ENCODE results near the gene FOSL1.
"Not testable (repeated sequence)": the region's sequence is repeated elsewhere in the genome, so short reads cannot be mapped to it uniquely, and the experiment has no call there.

FOSL1 gene

DNA sequence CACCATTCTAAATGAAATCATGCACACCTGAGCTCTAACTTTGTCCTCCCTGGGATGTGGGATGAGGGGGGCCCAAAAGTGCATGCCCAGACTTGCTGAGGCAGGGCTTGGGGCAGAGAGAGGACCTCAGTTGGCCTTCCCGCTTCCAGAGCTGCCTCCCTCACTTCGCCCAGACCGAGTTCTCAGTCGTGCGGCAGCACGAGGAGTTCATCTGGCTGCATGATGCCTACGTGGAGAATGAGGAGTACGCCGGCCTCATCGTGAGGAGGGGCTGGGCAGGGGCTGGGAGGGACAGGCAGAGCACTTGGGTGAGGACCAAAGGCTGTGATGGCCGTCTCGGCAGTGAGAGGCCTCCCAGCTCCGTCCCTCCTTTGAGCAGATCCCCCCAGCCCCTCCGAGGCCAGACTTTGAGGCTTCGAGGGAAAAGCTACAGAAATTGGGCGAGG lies 50.4 kb downstream of the FOSL1 start:
- no peak for DNase-seq

DNA sequence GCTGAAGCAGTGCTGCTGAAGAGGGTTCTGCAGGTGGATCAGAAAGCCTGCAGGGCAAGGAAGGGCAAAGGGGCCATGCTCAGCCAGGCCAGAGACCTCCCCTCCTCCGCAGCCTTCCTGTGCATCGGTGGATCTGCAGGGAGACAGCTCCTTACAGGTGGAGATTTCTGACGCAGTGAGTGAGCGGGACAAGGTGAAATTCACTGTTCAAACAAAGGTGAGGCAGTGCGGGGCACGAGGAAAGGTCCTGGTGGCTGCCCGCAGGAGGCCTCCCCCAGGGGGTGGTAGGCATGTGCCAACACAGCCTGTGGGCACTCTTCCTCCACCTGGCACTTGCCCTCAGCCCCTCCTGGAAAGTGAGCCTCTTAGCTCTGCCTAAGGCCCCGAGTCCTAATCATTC lies 50.8 kb downstream of the FOSL1 start:
- no peak for DNase-seq

DNA sequence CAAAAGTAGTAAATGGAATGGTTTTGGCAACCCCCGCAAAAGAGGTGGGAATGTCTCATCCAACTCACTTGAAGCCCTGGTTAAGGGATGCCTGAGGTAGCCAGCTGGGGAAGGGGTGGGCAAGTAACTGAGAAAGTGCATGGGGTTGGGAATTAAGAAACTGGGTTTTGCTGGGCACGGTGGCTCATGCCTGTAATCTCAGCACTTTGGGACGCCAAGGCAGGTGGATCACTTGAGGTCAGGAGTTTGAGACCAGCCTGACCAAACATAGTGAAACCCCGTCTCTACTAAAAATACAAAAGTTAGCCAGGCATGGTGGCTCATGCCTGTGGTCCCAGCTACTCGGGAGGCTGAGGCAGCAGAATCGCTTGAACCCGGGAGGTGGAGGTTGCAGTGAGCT lies 51.5 kb downstream of the FOSL1 start:
- not testable (repeated sequence) for DNase-seq

DNA sequence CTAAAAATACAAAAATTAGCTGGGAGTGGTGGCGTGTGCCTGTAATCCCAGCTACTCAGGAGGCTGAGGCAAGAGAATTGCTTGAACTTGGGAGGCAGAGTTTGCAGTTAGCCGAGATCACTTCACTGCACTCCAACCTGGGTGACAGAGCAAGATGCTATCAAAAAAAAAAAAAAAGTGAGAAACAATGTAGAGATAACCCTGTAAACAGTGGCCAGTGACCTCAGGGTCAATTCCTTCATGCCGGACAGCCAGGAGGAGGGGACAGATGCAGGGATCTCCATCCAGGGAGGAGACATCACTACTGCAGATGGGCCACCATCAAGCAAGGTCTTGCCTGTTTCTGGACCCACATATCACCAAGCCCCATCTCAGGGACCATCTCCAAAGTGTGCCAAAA lies 52.4 kb downstream of the FOSL1 start:
- DNase-seq: no peak

DNA sequence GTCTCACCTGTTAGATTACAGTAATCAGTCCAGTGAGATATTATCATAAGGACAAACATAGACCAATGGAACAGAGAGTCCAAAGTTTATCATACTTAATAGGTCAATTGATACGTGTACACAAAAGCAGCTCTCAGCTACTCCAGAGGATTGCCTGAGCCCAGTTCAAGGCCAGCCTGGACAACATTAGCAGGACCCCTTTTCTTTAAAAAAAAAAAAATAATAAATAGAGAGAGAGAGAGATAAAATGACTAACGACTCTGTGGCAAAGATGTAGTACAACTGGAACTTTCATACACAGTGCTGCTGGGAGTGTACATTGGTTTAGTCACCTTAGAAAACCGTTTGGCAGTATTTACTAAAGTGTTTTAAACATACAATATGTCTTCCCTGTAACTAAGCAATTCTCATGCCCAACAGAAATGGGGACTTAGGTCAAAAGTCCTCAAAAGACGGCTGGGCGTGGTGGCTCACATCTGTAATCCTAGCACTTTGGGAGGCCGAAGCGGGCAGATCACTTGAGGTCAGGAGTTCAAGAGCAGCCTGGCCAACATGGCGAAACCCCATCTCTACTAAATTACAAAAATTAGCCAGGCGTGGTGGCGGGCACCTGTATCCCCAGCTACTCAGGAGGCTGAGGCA lies 55.8 kb downstream of the FOSL1 start:
- DNase-seq: no peak

DNA sequence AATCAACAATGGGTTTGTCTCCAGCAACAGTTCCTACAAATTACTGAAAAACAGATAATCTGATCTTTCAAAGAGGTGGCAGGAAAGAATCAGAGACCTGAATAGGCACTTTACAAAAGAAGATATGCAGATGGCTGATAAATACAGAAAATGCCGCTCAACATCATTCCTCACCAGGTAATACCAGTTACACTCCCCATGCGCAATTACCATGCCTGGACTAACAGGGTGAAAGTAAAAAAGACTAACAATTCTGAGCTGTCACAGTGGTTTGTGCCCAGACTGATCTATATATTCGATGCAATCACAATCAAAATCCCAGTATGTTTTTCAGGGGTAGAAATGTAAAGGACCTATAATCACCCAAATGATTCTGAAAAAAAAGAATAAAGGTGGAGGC lies 56.4 kb downstream of the FOSL1 start:
- DNase-seq: no peak

DNA sequence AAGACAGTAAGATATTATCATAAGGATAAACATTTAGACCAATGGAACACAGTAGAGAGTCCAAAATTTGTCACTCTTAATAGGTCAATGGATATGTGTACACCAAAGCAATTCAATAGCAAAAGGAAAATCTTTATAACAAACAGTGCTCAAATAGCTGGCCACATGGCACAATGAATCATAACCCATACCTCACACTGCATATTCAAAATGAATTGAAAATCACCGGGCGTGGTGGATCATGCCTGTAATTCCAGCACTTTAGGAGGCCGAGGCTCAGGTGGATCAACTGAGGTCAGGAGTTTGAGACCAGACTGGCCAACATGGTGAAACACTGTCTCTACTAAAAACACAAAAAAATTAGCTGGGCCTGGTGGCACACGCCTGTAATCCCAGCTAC lies 58.0 kb downstream of the FOSL1 start:
- no peak for DNase-seq
